ENCODE data around the gene OGDH. TPM values are rescaled to one million over a fixed set of nuclear protein-coding genes. Genes with fewer than 3 reads are reported as not detected.

The OGDH gene
- polyA plus RNA-seq, 3 donors = 41.0 to 74.1 (median 49.9) TPM

- no peaks in the 10 kb centered on the region for H3K27me3 Mint-ChIP-seq (ENCODE audit: low read depth in 3 of 3)
- H3K9me3 Mint-ChIP-seq = no peaks in the 10 kb centered on the region
- no peak overlapping the region for H3K4me3 Mint-ChIP-seq
- WGBS (ENCODE audit: insufficient coverage) = 95% methylated on average over 10 of the region's 11 CpGs
- H4K20me1 ChIP-seq (ENCODE audit: insufficient read depth, low read length) = peaks cover 67% of the 10 kb centered on the region
- intact Hi-C loops (cut with micrococcal nuclease) = loop anchor here (5.0 to 10.0 kb wide), 4 partner anchors 42 to 90 kb away; partner anchors contain the start of genes PPIA (in 2 of the 2) and H2AZ2 (in 1 of the 2)
- peak overlapping the region in 3 of 7 donors; percentile 30 to 73 (median 49) for H3K27ac Mint-ChIP-seq
- no peak for DNase-seq
- H3K36me3 ChIP-seq (replicated peaks in 1 of 2; ENCODE audit: control insufficient read depth in 1 of 2, insufficient read depth in 2 of 2, low read length in 2 of 2) = peaks cover 34 to 35% of the 10 kb centered on the region in 2 donors
- no peaks in the 10 kb centered on the region for H3K9me3 ChIP-seq (replicated peaks in 1 of 2; ENCODE audit: control insufficient read depth in 1 of 2, insufficient read depth in 1 of 2, low read length in 2 of 2)
- TF ChIP-seq CTCF (IDR thresholded peaks at IDR 0.05) = no peak
- H3K4me3 ChIP-seq (replicated peaks in 1 of 3; ENCODE audit: low read depth in 2 of 3, low read length in 3 of 3) = no peak overlapping the region
- peaks cover 23 to 55% of the 10 kb centered on the region in 2 donors for H3K36me3 Mint-ChIP-seq
- peak overlapping the region; percentile 25 for H3K9ac ChIP-seq (ENCODE audit: insufficient read depth, low read length, poor library complexity, severe bottlenecking)
- H3K79me2 ChIP-seq (ENCODE audit: insufficient read depth, low read length) = peaks cover 61% of the 10 kb centered on the region
- H3K4me1 Mint-ChIP-seq = peaks cover 23% of the 10 kb centered on the region
- no peaks in the 10 kb centered on the region for H3K27me3 ChIP-seq (ENCODE audit: control insufficient read depth in 2 of 2, insufficient read depth in 2 of 2, low read length in 2 of 2)
- H3K4me1 ChIP-seq (ENCODE audit: control insufficient read depth in 1 of 2, insufficient read depth in 2 of 2, low read length in 2 of 2) = peaks cover 15 to 16% of the 10 kb centered on the region in 2 donors
- no peak overlapping the region for H3K4me2 ChIP-seq (replicated peaks; ENCODE audit: extremely low read depth, low read length, poor library complexity, severe bottlenecking)
- H2AFZ ChIP-seq (ENCODE audit: insufficient read depth, low read depth, low read length, poor library complexity, severe bottlenecking) = no peak overlapping the region
- H3K27ac ChIP-seq (ENCODE audit: low read depth in 1 of 2, low read length in 2 of 2) = peak overlapping the region in 1 of 2 donors; percentile 65
These were observed 148.6 kb downstream of the OGDH start for GRCh38 chr7:44754802-44755697.

- Histone ChIP-seq H4K20me1 (ENCODE audit: insufficient read depth, low read length) (peaks cover 57% of the 10 kb centered on the region), H3K4me3 (replicated peaks in 1 of 3; ENCODE audit: low read depth in 2 of 3, low read length in 3 of 3) (no peak overlapping the region), H3K9ac (ENCODE audit: insufficient read depth, low read length, poor library complexity, severe bottlenecking) (no peak overlapping the region), H3K4me2 (replicated peaks; ENCODE audit: extremely low read depth, low read length, poor library complexity, severe bottlenecking) (no peak overlapping the region), H3K27me3 (ENCODE audit: control insufficient read depth in 2 of 2, insufficient read depth in 2 of 2, low read length in 2 of 2) (no peaks in the 10 kb centered on the region), H3K36me3 (replicated peaks in 1 of 2; ENCODE audit: control insufficient read depth in 1 of 2, insufficient read depth in 2 of 2, low read length in 2 of 2) (peaks cover 43 to 44% of the 10 kb centered on the region in 2 donors), H3K9me3 (replicated peaks in 1 of 2; ENCODE audit: control insufficient read depth in 1 of 2, insufficient read depth in 1 of 2, low read length in 2 of 2) (no peaks in the 10 kb centered on the region), H2AFZ (ENCODE audit: insufficient read depth, low read depth, low read length, poor library complexity, severe bottlenecking) (no peak overlapping the region), H3K79me2 (ENCODE audit: insufficient read depth, low read length) (peaks cover 51% of the 10 kb centered on the region), H3K27ac (ENCODE audit: low read depth in 1 of 2, low read length in 2 of 2) (peak overlapping the region in 1 of 2 donors; percentile 40), H3K4me1 (ENCODE audit: control insufficient read depth in 1 of 2, insufficient read depth in 2 of 2, low read length in 2 of 2) (peaks cover 6 to 7% of the 10 kb centered on the region in 2 donors)
- H3K4me3 Mint-ChIP-seq = no peak overlapping the region
- intact Hi-C loops (cut with micrococcal nuclease) = loop anchor here (10.0 kb wide), 2 partner anchors 51 to 89 kb away; partner anchors contain the start of gene H2AZ2 (in 1 of the 2)
- 82% methylated on average over 12 of the region's 17 CpGs for WGBS (ENCODE audit: insufficient coverage)
- H3K27me3 Mint-ChIP-seq (ENCODE audit: low read depth in 3 of 3) = no peaks in the 10 kb centered on the region
- H3K27ac Mint-ChIP-seq = peak overlapping the region in 3 of 7 donors; percentile 48 to 69 (median 58)
- H3K4me1 Mint-ChIP-seq = peaks cover 13% of the 10 kb centered on the region
- no peak for DNase-seq
- H3K36me3 Mint-ChIP-seq = peaks cover 24 to 56% of the 10 kb centered on the region in 2 donors
- H3K9me3 Mint-ChIP-seq = no peaks in the 10 kb centered on the region
- no peak for TF ChIP-seq CTCF (IDR thresholded peaks at IDR 0.05)
These were observed 149.5 kb downstream of the OGDH start for GRCh38 chr7:44755698-44756627.

Measured in CD14-positive monocyte (primary cell).